Bronchial epithelial cell (primary cell): Measurements from ENCODE around the gene KATNAL2. TPM values are rescaled to one million over a fixed set of nuclear protein-coding genes. Genes with fewer than 3 reads are reported as not detected.
A peak's percentile ranks its signal among the peaks of the same experiment; 100 is the strongest.

ENCODE experiments used
- DNase-seq: peaks from one replicate; pipeline ENCODE4 v3.0.0-alpha.2; 2010; ENCODE audit warnings: low read depth
- FAIRE-seq: peaks from 2 replicates; lab custom pipeline; 2011; peaks lifted over from hg19 to GRCh38; lab: Jason Lieb, UNC
- H3K27me3 ChIP-seq: 2 replicates; pipeline ENCODE4 v1.5.1; 2011; ENCODE audit warnings: low read length; ENCODE audit not compliant: control insufficient read depth, insufficient read depth
- H3K36me3 ChIP-seq: 2 replicates; pipeline ENCODE4 v1.5.1; 2011; ENCODE audit warnings: low read length; ENCODE audit not compliant: control insufficient read depth, insufficient read depth
- H3K4me3 ChIP-seq: 2 replicates; pipeline ENCODE4 v1.5.1; 2011; ENCODE audit warnings: mild to moderate bottlenecking, low read depth, low read length, control low read depth
- CTCF ChIP-seq: IDR thresholded peaks from 2 replicates; pipeline ENCODE4 v1.5.1; 2011; ENCODE audit warnings: mild to moderate bottlenecking, moderate library complexity, low read length, control low read depth, inconsistent platforms; ENCODE audit not compliant: insufficient read depth, severe bottlenecking
- total RNA-seq: library from RNA; depleted of rRNA; stranded (reverse); fragments of >200 nt; gene quantifications from 2 replicates; pipeline ENCODE4 v1.2.1, GENCODE V29; 2014

The KATNAL2 gene, protein sequence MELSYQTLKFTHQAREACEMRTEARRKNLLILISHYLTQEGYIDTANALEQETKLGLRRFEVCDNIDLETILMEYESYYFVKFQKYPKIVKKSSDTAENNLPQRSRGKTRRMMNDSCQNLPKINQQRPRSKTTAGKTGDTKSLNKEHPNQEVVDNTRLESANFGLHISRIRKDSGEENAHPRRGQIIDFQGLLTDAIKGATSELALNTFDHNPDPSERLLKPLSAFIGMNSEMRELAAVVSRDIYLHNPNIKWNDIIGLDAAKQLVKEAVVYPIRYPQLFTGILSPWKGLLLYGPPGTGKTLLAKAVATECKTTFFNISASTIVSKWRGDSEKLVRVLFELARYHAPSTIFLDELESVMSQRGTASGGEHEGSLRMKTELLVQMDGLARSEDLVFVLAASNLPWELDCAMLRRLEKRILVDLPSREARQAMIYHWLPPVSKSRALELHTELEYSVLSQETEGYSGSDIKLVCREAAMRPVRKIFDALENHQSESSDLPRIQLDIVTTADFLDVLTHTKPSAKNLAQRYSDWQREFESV
- total RNA-seq = under 0.01 and 0.77 TPM in 2 replicates

- FAIRE-seq = no peak
- no peaks in the 10 kb centered on the region for H3K27me3 ChIP-seq
- peak within 1 kb of the TSS; percentile 86 for H3K4me3 ChIP-seq
- H3K36me3 ChIP-seq = no peaks in the 10 kb centered on the region
- peak; percentile 30 for DNase-seq
- TF ChIP-seq CTCF = no peak
Observed at GRCh38 chr18:46917108-46917802, at the start of gene KATNAL2, which contains the start of gene PIAS2. KATNAL2 (plus strand) TSS chr18:46917602; CDS start chr18:46946873, 29,271 bp downstream. PIAS2 (minus strand) TSS chr18:46917507; CDS start chr18:46917345, 162 bp downstream.

GRCh38 chr18:46868169-46868921 lies 49.1 kb upstream of the KATNAL2 start:
- H3K27me3 ChIP-seq = no peaks in the 10 kb centered on the region
- H3K36me3 ChIP-seq = no peaks in the 10 kb centered on the region
- FAIRE-seq (peak; percentile 73), DNase-seq (peak; percentile 29)
- H3K4me3 ChIP-seq = no peak overlapping the region
- no peak for TF ChIP-seq CTCF

GRCh38 chr18:46877329-46877987 lies 39.9 kb upstream of the KATNAL2 start:
- Histone ChIP-seq H3K4me3 (no peak overlapping the region), H3K36me3 (no peaks in the 10 kb centered on the region), H3K27me3 (no peaks in the 10 kb centered on the region)
- no peak for TF ChIP-seq CTCF
- DNase-seq (no peak), FAIRE-seq (no peak)

GRCh38 chr18:46883180-46883579 lies 34.2 kb upstream of the KATNAL2 start:
- no peaks in the 10 kb centered on the region for H3K36me3 ChIP-seq
- TF ChIP-seq CTCF = no peak
- H3K27me3 ChIP-seq = no peaks in the 10 kb centered on the region
- no peak overlapping the region for H3K4me3 ChIP-seq
- FAIRE-seq = no peak
- no peak for DNase-seq

DNA sequence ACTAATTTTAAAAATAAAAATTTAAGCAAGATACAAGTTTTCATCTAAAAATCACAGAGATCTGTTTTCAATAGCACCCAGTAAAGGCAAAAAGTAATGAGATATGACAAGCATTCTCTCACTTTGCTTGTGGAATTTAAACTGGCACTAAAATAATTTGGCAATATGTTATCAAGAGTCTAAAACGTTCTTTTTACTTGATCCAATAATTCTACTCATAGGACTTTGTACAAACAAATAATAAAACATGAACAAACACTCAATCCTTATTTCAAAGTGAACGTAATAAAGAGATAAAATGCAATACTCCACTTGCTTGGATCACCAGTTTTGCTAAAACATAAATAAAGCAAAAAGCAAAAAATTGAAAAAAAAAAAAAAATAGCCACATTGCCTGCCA lies 30.5 kb upstream of the KATNAL2 start:
- H3K36me3 ChIP-seq = peaks cover 3% of the 10 kb centered on the region
- H3K4me3 ChIP-seq = no peak overlapping the region
- H3K27me3 ChIP-seq = no peaks in the 10 kb centered on the region
- FAIRE-seq = no peak
- TF ChIP-seq CTCF = no peak
- no peak for DNase-seq
